ENCODE results near the gene CTSC.

CTSC gene

DNA sequence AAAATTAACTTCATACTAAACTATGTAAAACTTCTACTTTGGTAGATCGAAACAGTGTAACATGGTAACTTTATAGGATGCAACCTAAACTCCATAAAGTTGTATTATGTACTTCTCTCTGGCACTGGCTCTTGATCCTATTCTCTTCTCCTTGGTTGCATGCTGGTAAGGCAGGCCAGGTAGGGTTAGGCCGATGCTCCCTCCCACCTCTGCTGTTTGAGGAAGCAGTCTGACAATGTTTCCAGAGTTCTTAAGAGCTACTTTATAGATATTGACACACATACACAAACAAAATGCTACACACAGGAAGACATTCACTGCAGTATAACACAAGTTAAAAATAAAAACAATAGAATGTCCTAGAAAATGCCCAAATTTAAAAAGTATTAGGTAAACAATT is 22.5 kb downstream of the CTSC start:
- no peak for DNase-seq

DNA sequence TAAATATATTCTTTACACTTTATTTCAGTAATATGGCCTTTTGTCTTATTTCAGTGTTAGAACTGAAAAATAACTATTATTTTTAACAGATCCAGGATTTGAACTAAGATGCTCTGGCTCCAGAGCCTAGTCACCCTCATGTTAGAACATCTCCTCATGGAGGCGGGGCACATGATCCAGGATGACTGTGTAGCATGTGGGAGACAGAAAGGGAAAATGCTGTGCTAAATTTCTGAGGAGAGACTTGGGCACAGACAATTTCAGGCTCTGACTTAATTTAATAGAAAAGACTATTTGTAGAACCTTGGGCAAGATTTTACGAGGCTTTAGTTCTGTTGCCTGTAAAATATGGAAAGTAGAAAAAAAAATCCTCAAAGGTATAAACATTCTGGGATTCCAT is 24.1 kb downstream of the CTSC start:
- no peak for DNase-seq

DNA sequence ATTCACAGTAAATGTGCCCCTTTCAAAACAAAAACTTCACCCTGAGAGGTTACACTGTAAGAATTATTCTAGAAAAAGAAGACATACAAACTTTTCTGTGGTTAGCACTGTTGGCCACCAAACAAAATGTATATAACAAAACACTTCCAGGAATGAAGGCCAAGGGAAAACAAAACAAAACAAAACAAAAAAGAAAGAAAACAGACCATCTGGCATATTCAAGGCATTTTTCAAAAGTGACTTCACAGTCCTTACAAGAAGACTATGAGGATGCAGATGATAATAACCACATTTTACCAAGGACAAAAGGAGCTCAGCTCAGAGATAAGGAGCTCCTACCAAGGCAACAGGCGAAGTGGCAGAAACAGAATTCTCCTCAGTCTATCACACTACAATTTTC is 24.9 kb downstream of the CTSC start:
- no peak for DNase-seq

DNA sequence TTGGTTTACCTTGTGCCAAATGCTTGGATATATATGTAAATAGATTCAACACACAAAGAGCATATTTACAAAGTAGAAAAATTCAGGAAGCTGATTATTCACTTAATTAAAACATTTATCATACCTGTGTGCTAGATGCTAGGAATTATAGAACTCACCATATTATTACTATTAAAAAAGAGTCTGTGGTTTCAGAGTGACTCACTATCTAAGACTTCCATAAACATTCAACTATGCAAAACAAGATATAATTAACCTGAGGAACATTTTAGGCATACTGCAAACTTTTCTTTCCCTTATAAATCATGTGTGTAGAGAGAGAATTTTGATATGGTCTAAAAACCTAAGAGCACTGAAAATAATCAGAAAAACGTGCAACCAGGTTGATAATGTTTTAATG is 27.3 kb downstream of the CTSC start:
- DNase-seq, result no peak

DNA sequence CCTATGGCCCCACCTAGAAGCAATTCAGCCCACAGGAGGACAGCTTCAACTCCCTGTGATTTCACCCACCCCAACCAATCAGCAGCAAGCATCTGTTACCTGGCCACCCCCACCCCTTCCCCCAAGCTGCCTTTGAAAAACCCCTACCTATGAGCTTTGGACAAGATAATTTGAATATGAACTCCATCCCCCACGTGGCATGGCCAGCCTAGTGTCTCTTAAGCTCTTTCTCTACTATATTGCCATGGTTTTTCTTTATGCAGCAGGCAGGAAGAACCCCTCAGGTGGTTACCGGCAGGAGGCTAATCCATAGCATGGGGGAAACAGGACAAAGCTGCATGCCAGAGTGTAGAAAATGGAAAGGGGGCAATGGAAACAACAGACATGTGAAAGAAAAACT is 29.0 kb downstream of the CTSC start:
- DNase-seq, result no peak

DNA sequence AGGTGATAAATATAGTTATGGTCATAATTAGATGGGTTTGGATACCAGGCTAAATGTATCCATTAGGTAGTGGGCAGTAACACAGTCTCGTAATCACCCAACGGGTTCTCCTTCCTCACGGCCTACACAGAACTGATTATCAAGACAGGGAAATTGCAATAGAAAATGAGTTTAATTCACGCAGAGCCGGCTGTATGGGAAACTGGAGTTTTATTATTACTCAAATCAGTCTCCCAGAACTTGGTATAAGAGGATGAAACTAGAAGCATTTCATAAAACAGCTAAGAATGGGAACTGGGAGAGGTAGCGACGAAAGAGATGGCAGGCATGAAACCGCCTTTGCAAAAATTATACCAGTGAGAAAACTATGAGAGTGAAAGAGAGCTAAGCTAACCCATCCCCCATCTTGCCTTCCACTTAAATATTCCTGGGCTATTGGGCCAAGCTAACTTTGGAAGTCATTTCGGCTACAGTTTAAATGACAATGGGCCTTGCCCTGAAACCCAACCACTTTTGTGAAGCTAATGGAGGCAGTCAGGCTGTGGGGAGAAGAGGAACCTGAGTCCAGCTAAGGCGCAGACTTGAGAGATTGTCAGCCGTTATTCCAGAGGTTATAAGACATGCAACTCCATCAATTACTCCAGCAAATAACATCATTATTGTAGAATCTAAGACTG is 29.6 kb downstream of the CTSC start:
- no peak for DNase-seq

DNA sequence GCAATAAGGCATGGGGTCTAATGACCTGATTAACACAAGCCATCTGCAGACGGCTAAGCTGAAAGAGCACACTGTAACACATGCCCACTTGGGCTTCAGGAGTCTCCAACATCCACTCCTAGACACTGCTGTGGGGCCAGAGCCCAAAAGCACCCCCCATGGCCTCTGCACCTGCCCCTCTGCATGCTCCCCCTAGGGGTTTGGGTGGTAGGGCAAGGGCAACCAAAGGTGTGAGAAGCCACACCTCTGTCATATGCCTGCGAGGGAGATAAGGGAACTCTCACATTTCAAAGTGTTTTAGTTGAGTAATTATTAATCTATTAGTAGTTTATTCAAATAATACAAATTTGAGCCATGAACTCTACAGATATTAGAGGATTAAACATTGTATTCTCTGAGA is 30.8 kb downstream of the CTSC start:
- no peak for DNase-seq

DNA sequence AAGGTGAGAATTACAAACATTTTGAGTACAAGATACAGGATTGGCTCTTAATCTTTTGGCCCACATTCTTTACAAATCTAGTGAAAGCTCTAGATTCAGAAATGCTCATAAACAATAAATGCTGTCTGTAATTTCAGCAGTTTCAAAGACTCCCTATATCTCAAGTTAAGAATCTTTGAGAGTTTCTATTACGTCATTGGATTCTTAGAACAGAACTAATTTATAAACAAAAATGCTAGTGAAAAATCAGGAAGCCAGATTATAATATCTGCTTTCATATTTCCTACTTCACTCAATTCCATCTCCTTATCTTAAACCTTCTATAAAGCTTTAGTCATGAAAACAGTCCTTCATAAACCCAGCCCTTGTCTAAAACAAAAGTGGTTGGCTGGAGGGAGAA is 32.1 kb downstream of the CTSC start:
- DNase-seq, result no peak

DNA sequence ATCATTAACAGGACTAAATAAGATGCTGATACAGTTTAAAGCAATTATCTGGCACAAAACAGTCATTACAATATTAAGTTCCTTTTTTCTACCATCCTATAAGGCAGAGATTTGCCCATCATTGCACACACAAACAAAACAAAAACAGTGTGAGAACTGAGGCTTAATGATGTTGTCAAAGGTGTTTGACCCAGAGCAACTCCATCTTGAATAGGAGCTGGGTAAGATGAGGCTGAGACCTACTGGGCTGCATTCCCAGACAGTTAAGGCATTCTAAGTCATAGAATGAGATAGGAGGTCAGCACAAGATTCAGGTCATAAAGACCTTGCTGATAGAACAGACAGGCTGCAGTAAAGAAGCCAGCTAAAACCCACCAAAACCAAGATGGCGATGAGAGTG is 33.2 kb downstream of the CTSC start:
- DNase-seq, result no peak

DNA sequence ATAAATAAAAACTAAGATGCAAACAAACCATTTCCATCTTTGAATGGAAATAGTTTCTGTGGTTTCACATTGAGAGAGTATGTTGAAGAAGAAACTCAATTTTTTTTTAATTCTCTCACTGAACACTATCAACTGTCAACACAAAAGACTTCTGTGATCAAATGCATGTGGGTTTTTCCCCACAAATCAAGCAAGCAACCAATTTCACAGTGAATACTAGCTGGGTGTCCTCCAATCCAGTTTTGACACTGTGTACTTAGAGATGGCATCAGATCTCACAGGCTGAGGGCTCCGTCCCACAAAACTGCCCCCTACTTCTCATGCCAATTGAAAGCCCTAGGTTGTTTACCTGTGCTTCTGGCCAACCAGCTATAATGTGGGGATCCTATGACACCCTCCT is 34.5 kb downstream of the CTSC start:
- DNase-seq, result no peak

DNA sequence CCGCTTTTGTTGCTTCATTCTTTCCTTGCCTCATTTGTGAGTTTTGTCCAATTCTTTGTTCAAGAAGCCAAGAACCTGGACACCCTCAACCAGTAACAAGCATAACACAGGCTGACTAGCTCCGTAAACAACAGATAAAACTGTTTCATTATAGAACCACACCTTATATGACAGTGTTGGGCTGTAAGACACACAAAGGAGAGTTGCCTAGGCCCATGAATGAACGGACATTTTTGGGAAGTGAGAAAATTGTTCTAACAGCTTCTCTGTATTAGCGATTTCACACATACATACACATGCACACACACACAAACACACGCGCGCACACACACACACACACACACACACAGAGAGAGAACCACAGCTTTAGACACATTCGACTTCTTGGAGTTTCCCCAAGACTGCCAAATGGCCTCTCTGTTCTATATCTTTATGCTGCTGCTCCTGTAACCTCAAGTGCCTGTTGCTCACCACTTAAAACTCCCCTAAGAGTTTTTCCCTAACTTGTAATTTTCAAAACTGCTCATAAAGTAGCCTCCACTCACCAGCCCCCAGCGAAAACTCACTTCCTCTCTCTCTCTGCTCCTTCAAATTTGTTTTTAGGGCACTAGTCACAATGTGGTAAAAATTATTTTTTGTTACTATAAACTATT is 35.9 kb downstream of the CTSC start:
- DNase-seq, result no peak

DNA sequence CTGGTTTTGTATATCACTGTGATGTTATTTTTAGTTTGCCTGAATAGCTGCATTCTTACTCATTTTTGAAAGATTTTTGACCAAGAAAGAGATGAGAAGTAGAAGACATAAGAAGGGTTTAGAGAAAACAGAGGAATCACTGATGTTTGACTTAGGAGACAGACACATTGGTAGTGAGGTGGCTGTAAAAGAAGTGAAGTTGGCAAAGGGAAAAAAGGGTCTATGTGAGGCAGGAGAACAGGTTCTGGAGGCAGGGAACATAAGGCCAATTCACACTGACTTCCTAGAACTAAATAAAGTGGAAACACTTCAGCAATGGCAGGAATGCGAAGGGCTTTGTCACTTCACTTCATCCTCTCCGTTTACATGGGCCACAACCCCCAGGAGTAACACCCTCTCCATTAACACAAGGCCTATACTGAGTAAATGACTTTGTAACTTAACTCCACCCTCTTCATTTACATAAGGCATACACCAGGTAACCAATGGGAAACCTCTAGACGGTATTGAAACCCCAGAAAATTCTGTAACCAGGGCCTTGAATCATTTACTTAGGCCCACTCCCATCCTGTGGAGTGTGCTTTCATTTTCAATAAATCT is 36.5 kb downstream of the CTSC start:
- DNase-seq, result no peak

DNA sequence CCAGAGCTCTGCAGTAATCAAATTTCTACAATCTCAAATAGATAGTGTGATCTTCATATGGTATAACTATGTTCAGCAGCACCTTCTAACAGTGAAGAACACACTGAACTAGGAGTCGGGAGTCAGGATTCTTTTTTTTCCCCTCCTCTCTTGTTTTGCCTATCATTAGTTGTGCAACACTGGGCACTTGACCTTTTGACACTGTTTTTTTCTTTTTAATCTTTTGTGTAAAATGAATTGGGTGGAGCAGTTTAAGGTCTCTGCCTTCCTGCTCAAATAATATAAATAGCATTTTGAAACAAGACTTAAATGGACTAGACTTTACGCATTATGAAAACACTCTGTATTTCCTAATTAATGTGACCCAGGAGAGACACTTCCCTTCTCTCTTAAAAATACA is 39.7 kb downstream of the CTSC start:
- no peak for DNase-seq

DNA sequence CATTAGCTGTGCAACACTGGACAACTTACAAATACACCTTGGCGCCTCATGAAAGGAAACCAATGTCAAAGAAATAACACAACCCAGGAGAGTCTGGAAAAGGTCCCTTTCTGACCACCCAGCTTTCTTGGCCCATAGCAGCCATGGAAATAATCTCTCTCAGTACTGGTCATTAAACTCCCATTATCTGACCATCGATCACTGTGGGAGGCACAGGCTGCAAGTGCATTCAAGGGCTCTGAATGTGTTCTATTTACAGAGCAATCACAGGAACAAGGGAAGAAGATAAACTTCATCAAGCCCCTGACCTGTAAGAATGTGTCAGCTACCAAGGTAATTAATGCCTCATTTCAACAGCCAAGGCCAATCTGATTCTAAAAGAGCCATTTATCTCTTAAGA is 40.1 kb downstream of the CTSC start:
- DNase-seq, result no peak

DNA sequence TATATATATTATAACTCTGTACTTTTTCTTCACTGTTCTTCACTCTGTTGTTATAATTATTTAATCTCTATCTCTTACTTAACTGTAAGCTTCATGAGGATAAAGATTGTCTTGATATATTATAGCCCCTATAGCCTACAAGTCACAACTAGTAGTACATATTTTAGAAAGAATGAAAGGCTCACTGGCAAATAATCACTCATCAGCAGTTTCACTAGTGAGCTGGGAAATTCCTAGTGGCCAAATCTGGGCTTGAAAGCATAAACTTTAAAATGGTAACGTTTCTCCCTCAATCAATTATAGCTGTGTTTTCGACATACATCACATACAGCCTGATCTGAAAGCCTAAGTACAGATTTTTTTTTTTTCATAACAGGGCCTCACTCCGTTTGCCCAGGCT is 42.5 kb downstream of the CTSC start:
- DNase-seq, result no peak

DNA sequence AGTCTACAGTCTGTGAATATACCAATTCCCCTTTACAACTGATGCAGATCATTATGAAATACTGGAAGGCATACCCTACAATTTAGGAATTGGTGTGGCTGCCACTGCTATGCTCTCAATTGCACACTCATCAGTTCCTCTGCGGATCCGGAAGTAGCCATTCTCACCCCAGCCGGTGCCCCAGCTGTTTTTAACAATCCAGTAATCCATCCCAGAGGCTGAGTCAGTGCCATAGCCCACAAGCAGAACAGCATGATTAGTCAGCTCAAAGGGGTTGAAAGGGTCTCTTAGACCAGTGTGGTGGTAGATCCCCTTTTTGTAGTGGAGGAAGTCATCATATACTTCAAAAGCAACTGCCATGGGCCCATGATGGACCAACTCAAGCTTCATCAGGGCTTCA is 43.6 kb downstream of the CTSC start:
- DNase-seq, result no peak

DNA sequence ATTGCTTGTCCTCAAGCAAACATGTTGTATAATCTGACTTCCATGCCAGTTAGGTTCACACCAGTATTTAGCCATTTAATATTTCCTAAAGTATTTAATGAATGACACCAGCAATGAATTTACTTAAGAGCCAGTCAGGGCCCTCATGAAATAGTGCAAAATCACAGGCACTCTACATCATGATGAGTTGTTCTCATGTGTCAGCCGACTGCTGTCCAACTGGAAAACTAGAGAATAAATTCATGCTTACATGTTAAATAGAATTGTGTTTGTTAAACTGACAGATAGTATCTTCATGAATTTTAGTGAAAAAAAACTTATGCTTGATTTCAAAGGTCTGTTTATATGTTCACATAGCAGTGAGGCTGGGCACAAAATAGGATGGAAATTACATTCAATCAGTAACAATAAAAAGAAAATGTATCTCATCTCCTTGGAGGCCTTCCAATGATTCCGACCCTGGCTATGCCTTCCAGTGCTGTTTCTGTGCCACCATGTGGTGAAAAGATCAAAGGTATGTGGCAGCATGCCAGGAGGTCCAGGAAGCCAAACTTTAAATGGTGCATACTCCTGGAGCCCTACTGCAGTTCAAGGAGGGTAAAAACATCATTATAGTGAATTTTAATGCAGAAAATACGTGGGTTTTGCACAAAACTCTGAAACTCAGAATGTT is 45.2 kb downstream of the CTSC start:
- DNase-seq, result no peak

DNA sequence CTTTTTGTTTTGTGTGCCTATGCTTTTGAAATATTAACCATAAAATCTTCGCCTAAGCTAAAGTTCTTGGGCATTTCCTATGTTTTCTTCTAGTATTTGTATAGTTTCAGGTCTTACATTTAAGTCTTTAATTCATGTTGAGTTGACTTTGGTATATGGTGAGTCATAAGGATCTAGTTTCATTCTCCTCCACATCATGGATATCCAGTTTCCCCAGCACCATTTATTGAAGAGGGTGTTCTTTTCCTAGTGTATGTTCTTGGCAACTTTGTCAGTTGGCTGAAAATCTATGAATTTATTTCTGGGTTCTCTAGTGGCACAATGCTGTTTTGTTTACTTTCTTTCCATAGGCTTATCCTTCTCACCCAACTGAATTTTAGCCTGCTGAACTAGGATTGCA is 49.0 kb downstream of the CTSC start:
- no peak for DNase-seq

DNA sequence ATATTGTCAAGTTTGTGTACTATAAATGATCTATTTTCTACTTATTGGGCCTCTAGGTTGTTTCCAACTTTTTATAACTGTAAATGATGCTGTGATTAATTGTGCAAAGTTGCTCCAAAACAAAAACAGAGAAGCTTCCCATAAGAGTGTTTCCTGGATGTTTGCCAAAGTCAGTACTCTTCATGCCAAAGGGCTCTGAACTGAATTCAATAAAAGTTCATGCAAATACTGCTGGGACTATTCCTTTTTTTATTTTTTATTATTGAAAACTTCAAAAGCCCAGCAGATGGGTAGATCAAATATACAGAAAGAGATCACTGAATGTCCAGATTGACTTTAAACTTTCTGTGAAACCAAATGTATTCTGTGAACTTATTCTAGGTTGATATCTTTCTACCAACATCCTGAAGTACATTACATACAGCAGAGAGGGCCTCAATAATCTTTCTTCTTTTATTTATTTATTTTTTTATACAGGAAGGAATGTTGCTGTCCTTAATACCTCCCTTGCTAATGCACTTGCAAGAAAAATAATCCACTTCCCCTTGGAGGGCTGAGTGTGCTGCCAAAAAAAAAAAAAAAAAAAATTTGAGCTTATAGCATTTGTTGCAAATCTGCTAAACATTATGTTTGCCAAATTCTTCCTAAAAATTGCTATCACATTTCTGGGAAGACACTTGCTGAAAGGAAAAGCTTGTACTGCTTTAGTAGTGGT is 53.0 kb downstream of the CTSC start:
- no peak for DNase-seq

DNA sequence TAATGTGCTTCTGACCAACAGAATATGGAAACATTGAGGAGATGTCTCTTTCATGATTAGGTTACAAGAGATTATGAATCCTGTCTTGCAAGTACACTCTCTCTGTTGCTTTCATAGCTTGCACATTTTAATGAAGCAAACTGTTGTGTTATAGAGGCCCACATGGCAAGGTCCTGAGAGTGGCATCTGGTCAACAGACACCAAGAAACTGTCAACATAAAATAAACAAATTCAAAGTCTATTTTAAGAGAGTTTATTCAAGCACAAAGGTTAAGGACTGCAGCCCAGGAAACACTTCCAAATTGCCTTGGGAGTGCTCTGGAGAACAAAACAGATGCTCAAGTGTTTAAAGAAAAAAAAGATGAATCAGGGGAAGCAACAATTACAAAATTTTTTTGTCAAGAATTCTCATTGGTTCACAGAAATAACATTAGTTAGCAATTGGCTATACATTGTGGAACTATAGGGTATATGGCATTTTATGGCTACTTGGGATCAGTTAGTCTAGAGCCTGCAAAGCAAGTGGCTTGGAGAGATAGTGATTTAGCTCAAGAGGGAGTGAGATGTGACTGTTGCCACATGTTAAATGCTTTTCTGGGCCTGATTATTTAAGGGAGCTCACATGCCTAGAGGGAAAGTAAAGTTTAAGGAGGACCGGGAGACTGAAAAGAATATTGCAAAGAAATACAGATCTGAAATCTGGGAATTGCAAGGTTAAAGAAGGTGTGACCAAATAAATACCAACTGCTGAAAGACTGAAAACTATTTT is 54.6 kb downstream of the CTSC start:
- no peak for DNase-seq

DNA sequence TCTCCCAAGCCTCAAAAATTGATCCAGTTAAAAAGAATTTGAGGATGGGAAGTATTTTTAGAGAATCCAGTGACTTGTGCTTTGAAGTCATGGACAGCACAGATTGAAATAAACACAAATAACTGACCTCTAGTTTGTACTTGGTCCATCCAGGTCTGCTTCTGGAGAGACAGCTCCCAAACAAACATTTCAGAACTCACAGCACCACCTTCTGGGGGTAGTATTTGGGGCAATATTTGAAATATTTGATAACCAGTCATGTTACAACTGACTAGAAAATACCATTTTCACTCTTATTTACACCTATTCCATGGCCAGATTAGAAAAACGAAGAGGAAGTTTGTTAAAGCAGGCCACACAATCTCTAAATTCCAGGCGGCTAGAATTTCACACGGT is 56.2 kb downstream of the CTSC start:
- no peak for DNase-seq

DNA sequence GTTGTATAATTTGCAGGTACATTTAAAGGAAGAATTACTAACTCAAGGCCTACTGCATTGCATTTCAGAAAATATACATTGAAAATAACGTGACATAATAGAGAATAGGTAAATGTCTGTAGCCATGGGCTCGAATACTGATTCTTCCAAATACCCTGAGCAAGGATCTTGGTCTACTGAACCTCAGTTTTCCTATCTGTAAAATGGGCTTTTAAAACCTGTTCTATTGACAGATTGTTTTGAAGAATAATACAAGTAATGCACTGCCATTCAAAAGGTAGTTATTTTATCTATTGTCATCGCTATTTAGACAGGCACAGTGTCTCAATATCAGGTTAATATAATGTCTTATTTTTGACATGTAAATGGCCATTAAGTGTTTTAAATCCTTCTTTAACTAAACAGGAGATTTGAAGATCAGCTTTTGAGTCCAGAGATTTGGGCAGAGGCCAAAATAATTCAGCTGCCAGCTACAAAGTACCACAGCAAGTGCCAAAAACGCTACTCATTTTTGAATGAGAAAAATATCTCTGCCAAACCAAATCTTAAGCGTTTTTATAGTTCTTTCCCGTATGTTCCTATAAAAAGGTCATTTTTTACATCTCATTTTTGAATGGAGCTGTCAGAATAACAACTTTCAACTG is 56.7 kb downstream of the CTSC start:
- no peak for DNase-seq
